Stomach (tissue), 9 donors: ENCODE results near the gene HECTD2. TPM values are rescaled to one million over a fixed set of nuclear protein-coding genes. Genes with fewer than 3 reads are reported as not detected.
"Not testable (repeated sequence)": the region's sequence is repeated elsewhere in the genome, so short reads cannot be mapped to it uniquely, and the experiment has no call there.

Experiments used
- DNase-seq, 2 donors: peaks; one replicate each; pipeline versions ENCODE4 v3.0.0 to v3.0.0-alpha.2; 2013 to 2019
- H3K27ac ChIP-seq, 5 donors: fragments of 200-600 bp in 4 of 5; sonication (generic) in 4 of 5; one replicate each; pipeline ENCODE4 v1.5.1; 2013 to 2019; ENCODE audit warnings: mild to moderate bottlenecking in 1 of 5, moderate library complexity in 1 of 5
- H3K27me3 ChIP-seq, 3 donors: fragments of 200-600 bp; sonication (generic); one replicate each; pipeline ENCODE4 v1.5.1; 2017 to 2019; ENCODE audit warnings: mixed run types in 1 of 3
- H3K36me3 ChIP-seq, 4 donors: fragments of 200-600 bp; sonication (generic); 1 replicate in 3 of 4; 2 replicates in 1 of 4; pipeline ENCODE4 v1.5.1; 2016 to 2019
- H3K4me1 ChIP-seq, 4 donors: fragments of 200-600 bp; sonication (generic); one replicate each; pipeline ENCODE4 v1.5.1; 2016 to 2019
- H3K4me3 ChIP-seq, 4 donors: fragments of 200-600 bp; sonication (generic) in 3 of 4; one replicate each; pipeline ENCODE4 v1.5.1; 2016 to 2019; ENCODE audit warnings: mild to moderate bottlenecking in 1 of 4
- H3K9me3 ChIP-seq, 4 donors: fragments of 200-600 bp; sonication (generic); one replicate each; pipeline ENCODE4 v1.5.1; 2016 to 2019
- CTCF ChIP-seq, 7 experiments: fragments of 450-650 bp in 4 of 7; fragments of 200-600 bp in 3 of 7; sonication (generic) in 3 of 7; IDR thresholded peaks; one replicate each; pipeline ENCODE4 v1.5.1; 2016 to 2019; ENCODE audit warnings: antibody characterized with exemption in 7 of 7, control low read depth in 2 of 7, mild to moderate bottlenecking in 1 of 7
- EP300 ChIP-seq: sonication (generic); formaldehyde crosslinking; IDR thresholded peaks from one replicate; pipeline ENCODE4 v1.6.1; 2017; ENCODE audit warnings: antibody characterized with exemption
- POLR2A ChIP-seq, 4 donors: fragments of 450-650 bp; IDR thresholded peaks; one replicate each; pipeline ENCODE4 v1.6.1; 2016; ENCODE audit warnings: antibody characterized with exemption in 4 of 4, control low read depth in 2 of 4, mild to moderate bottlenecking in 1 of 4, moderate library complexity in 1 of 4
- POLR2AphosphoS5 ChIP-seq, 3 donors: sonication (generic); formaldehyde crosslinking; IDR thresholded peaks; one replicate each; pipeline ENCODE4 v1.6.1; 2016; ENCODE audit warnings: antibody characterized with exemption in 3 of 3
- WGBS, 5 donors: extraction: QIAGEN DNeasy Blood & Tissue Kit in 3 of 5; methylation state at CpG; one replicate each; pipeline versions ENCODE4 v1.1.5 to v1.1.7; 2013 to 2018; 5-methylcytosine and 5-hydroxymethylcytosine counted together
- intact Hi-C: fragments of 100-400 bp; cut with DNase I; formaldehyde crosslinking; loops from one replicate; pipeline ENCODE4 v1.15.1; 2023; ENCODE audit warnings: low total_unique reads
- polyA plus RNA-seq, 3 donors: library from polyadenylated mRNA; stranded (reverse); fragments of 200-250 nt; gene quantifications; one replicate each; pipeline ENCODE4 v1.2.3, GENCODE V29; 2013
- small RNA-seq, 4 donors: library from RNA; depleted of rRNA; stranded (forward); fragments of <200 nt; gene quantifications; one replicate each; pipeline ENCODE3, GENCODE V24; 2016
- total RNA-seq, 5 donors: library from RNA; depleted of rRNA; stranded (reverse); fragments of >200 nt; gene quantifications; one replicate each; pipeline versions ENCODE4 v1.1.0 to v1.2.3, GENCODE V29; 2014 to 2016
- donor health status: healthy with polysubstance abuse.
- donor health status: Bipolar disorder and iron deficiency.
- donor health status: healthy.

HECTD2 gene
- total and polyA plus RNA-seq, 8 donors, result 1.7 to 32.6 (median 12.4) TPM

DNA sequence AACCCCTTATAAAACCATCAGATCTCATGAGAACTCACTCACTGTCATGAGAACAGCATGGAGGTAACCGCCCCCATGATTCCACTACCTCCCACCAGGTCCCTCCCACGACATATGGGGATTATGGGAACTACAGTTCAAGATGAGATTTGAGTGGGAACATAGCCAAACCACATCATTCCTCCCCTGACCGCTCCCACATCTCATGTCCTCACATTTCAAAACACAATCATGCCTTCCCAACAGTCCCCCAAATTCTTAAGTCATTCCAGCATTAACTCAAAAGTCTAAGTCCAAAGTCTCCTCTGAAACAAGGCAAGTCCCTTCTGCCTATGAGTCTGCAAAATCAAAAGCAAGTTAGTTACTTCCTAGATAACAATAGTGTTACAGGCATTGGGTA, 150.7 kb downstream of the HECTD2 start:
- intact Hi-C loops, H3K4me3 ChIP-seq, H3K27me3 ChIP-seq, H3K36me3 ChIP-seq, H3K27ac ChIP-seq, H3K9me3 ChIP-seq: not testable (repeated sequence)
- H3K4me1 ChIP-seq, result peaks cover 8 to 33% (median 26%) of the 10 kb centered on the region in 4 donors
- TF ChIP-seq POLR2AphosphoS5 (IDR thresholded peaks at IDR 0.05), result peak in 1 of 3 donors; percentile 16
- DNase-seq, result peak in 1 of 2 donors; percentile 32
- WGBS, 5 donors, result 53 to 74% (median 61%) methylated on average over 3 of the region's 3 CpGs

DNA sequence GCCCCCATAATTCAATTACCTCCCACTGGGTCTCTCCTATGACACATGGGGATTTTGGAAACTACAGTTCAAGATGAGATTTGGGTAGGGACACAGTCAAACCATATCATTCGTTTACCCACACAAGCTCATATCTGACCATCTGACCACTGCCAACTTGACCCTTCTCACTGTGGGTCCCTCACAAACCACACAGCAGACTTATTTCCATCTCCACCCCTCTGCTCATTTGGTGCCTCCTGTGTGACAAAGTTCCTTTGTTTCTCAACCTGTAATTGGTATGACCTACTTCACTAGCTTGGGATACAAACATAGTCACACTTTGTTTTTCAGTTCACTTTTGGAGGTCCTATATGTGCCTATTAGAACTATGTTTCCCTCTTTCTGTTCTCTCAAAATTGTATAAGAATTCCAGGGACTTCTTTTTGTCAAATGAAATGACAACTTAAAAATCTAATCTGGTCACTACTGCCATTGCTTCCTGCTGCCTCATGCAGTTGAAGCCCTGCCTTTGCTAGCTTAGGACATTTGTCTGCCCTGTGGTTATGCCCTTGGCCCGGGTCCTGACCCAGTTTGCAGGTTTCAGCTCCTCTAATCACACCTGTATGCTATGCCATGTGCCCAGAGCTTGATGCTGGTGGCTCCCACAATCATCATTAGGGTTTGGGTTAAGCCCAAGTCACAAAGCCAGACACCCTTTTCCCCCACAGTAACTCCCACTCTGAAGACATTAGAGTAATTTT, 152.9 kb downstream of the HECTD2 start:
- H3K27ac ChIP-seq, result no peak overlapping the region
- no peak for DNase-seq
- H3K4me3 ChIP-seq, result no peak overlapping the region
- H3K36me3 ChIP-seq, result no peaks in the 10 kb centered on the region
- peaks cover 0 to 4% (median 2%) of the 10 kb centered on the region in 4 donors for H3K9me3 ChIP-seq
- peaks cover 0 to 23% (median 12%) of the 10 kb centered on the region in 4 donors for H3K4me1 ChIP-seq
- no peaks in the 10 kb centered on the region for H3K27me3 ChIP-seq
- intact Hi-C loops, result no loop called here
- TF ChIP-seq EP300 (no peak), CTCF (IDR thresholded peaks at IDR 0.05) (no peak), POLR2AphosphoS5 (IDR thresholded peaks at IDR 0.05) (no peak)
- WGBS, 5 donors, result 57 to 83% (median 58%) methylated on average over 2 of the region's 2 CpGs

DNA sequence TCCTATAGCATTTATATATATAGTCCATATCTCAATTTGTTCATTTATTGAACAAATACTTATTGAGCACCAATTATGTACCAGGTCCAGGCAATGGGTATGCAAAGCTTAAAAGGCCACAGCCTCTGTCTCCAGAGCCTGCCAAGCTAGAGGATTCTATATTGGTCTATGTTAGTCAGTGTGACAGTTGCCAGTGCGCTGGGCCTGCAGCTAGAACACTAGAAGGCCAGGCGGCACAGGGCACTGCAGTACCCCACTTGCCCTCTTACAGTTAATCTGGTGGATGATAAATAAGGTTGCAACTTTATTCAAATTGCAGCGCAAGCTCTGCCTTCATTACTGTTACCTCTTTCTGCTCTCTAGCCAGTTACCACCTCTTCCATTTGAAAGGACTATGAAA, 153.9 kb downstream of the HECTD2 start:
- no peak overlapping the region for H3K4me3 ChIP-seq
- H3K36me3 ChIP-seq, result no peaks in the 10 kb centered on the region
- H3K27me3 ChIP-seq, result no peaks in the 10 kb centered on the region
- intact Hi-C loops, result no loop called here
- 89 to 99% (median 96%) methylated on average over 3 of the region's 3 CpGs for WGBS, 5 donors
- peaks cover 0 to 17% (median 10%) of the 10 kb centered on the region in 4 donors for H3K4me1 ChIP-seq
- no peak for TF ChIP-seq POLR2AphosphoS5 (IDR thresholded peaks at IDR 0.05)
- TF ChIP-seq POLR2A (IDR thresholded peaks at IDR 0.05), result no peak
- TF ChIP-seq CTCF (IDR thresholded peaks at IDR 0.05), result no peak
- no peak for TF ChIP-seq EP300
- DNase-seq, result no peak
- H3K27ac ChIP-seq, result no peak overlapping the region
- peaks cover 0 to 4% (median 2%) of the 10 kb centered on the region in 4 donors for H3K9me3 ChIP-seq

Small RNA genes lying within 50 kb of the gene (small RNA-seq; reads per million reads assigned to genes)
- 0 reads per million in 4 donors for gene AL161798.1
- 0 reads per million in 4 donors for gene RPS27P1

Other genes with a start within 250 kb of the HECTD2 start
- 10 to 100 TPM; 10.7 to 78.2 (median 57.6) TPM for gene PCGF5, start 189.7 kb upstream of the HECTD2 start, total RNA-seq
- 10 to 100 TPM; 19.8 to 35.4 (median 32.1) TPM for gene PCGF5, start 189.7 kb upstream of the HECTD2 start, polyA plus RNA-seq
- gene PPP1R3C, start 222.7 kb downstream of the HECTD2 start, total RNA-seq, result 10 to 100 TPM in 3 of 5 donors, 1 to 10 TPM in 2; 1.2 to 50.0 (median 12.8) TPM
- gene PPP1R3C, start 222.7 kb downstream of the HECTD2 start, polyA plus RNA-seq, result 10 to 100 TPM in 2 of 3 donors, 1 to 10 TPM in 1; 8.4 to 21.1 (median 13.9) TPM